Skeletal muscle satellite cell (primary cell): Measurements from ENCODE around the gene SIL1.
"Not testable (repeated sequence)": the region's sequence is repeated elsewhere in the genome, so short reads cannot be mapped to it uniquely, and the experiment has no call there.

Source experiments
- H3K27me3 ChIP-seq: 2 replicates; pipeline ENCODE4 v1.7.0; 2013; ENCODE audit warnings: low read length; ENCODE audit not compliant: control insufficient read depth, insufficient read depth
- H3K36me3 ChIP-seq: 2 replicates; pipeline ENCODE4 v1.7.0; 2013; ENCODE audit warnings: mild to moderate bottlenecking, control low read depth, low read length; ENCODE audit not compliant: insufficient read depth
- H3K4me1 ChIP-seq: 2 replicates; pipeline ENCODE4 v1.7.0; 2013; ENCODE audit warnings: low read length; ENCODE audit not compliant: control insufficient read depth, insufficient read depth
- H3K4me2 ChIP-seq: 2 replicates; pipeline ENCODE4 v1.7.0; 2013; ENCODE audit warnings: mild to moderate bottlenecking, low read length
- H3K4me3 ChIP-seq: 2 replicates; pipeline ENCODE4 v1.7.0; 2013; ENCODE audit warnings: low read length
- H3K9ac ChIP-seq: 2 replicates; pipeline ENCODE4 v1.7.0; 2013; ENCODE audit warnings: mild to moderate bottlenecking, low read depth, low read length, moderate library complexity
- H3K9me3 ChIP-seq: replicated peaks from 2 replicates; pipeline ENCODE4 v1.7.0; 2013; ENCODE audit warnings: mild to moderate bottlenecking, control low read depth, low read length

SIL1 gene

DNA sequence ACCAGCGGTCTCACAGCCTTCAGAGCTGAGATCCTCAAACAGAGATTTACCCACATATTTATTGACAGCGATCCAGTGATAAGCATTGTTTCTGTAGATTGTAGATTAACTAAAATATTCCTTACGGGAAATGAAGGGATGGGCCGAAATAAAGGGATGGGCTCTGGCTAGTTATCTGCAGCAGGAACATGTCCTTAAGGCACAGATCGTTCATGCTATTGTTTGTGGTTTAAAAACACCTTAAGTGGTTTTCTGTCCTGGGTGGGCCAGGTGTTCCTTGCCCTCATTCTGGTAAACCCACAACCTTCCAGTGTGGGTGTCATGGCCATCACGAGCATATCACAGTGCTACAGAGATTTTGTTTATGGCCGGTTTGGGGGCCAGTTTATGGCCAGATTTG, 19.9 kb upstream of the SIL1 start:
- H3K4me3 ChIP-seq, H3K36me3 ChIP-seq, H3K4me1 ChIP-seq, H3K4me2 ChIP-seq, H3K9ac ChIP-seq, H3K9me3 ChIP-seq: not testable (repeated sequence)
- H3K27me3 ChIP-seq, result peaks cover 17% of the 10 kb centered on the region

DNA sequence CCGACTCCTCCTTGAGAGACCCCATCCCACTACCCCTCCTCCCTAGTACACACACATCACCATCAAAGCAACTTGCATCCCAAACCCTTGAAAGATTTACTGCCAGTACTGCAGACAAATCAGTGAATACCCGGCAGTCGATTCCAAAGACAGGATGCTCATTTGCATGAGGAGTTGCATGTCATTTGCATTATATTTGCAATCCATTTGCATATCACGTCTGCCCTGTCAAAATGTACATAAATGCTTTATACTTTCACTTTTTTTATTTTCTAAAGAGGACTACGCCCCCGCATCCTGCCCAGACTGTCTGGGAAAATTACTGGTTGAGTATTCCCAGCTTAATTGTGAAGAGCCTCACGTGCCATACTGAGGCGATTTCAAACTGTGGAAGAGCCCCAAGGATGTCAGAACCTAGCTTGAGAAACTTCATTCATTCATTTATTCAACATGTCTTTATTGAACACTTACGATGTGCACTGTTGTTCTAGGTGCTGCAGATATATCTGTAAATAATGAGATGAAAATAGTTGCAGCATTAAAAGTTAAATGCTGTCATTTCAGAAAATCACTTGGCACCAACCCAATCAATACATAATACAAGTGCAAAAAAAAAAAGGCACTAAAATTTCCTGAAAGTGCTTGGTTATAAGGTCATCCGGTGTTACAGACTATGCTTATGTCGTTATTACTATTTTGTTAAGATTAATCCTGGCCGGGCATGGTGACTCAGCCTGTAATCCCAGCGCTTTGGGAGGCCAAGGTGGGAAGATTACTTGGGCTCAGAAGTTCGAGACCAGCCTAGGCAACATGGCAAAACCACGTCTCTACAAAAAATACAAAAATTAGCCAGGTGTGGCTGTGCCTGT, 17.2 kb upstream of the SIL1 start:
- H3K27me3 ChIP-seq, result peaks cover 10% of the 10 kb centered on the region
- H3K9me3 ChIP-seq, result no peaks in the 10 kb centered on the region
- no peak overlapping the region for H3K9ac ChIP-seq
- H3K36me3 ChIP-seq, result no peaks in the 10 kb centered on the region
- no peak overlapping the region for H3K4me2 ChIP-seq
- no peaks in the 10 kb centered on the region for H3K4me1 ChIP-seq
- no peak overlapping the region for H3K4me3 ChIP-seq

DNA sequence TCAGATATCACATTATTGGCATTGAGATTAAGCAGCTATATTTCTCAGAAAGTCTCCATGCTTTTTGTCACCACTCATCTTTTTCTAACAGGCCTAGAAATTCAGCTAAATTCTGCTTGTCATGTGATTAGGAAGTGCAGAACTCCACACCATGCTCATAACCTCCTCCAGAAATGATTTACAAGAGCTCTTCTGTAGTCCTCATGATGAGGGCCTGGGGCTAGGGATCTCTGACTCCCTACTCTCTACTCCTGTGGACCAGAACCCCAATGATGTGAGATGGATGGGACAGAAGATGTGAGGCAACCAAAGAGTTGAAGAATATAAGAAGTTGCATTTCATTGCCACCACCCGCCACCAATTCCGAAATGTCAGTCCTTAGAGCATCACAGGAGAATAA, 16.5 kb upstream of the SIL1 start:
- Histone ChIP-seq H3K4me3 (no peak overlapping the region), H3K27me3 (peaks cover 12% of the 10 kb centered on the region), H3K4me2 (no peak overlapping the region), H3K36me3 (no peaks in the 10 kb centered on the region), H3K4me1 (no peaks in the 10 kb centered on the region), H3K9me3 (no peaks in the 10 kb centered on the region), H3K9ac (no peak overlapping the region)

DNA sequence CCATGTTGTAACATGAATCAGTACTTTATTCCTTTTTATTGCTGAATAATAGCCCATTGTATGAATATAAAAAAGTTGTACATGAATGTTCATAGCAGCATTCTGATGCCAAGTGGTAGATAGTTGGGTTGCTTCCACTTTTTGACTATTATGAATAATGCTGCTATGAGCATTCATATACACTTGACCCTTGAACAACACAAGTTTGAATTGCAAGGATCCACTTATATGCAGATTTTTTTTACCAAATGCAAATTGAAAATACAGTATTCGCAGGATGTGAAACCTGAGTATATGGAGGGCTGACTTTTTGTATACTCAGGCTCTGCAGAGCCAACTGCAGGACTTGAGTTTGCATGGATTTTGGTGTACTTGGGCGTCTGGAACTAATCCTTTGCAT, 14.7 kb upstream of the SIL1 start:
- Histone ChIP-seq H3K4me2 (no peak overlapping the region), H3K36me3 (no peaks in the 10 kb centered on the region), H3K4me1 (no peaks in the 10 kb centered on the region), H3K27me3 (peaks cover 16% of the 10 kb centered on the region), H3K9me3 (no peaks in the 10 kb centered on the region), H3K9ac (no peak overlapping the region), H3K4me3 (no peak overlapping the region)

DNA sequence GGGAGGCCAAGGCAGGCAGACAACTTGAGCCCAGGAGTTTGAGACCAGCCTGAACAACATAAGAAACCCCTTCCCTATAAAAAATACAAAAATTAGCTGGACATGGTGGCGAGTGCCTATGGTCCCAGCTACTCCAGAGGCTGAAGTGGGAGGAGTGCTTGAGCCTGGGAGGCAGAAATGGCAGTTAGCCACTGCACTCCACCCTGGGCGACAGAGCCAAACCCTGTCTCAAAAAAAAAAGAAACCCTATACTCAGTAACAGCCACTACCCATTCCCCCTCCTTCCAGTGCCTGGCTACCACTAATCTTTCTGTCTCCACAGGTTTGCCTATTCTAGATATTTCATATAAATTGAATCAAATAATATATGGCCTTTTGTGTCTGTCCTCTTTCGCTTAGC, 14.3 kb upstream of the SIL1 start:
- Histone ChIP-seq H3K4me2 (no peak overlapping the region), H3K9ac (no peak overlapping the region), H3K27me3 (peaks cover 16% of the 10 kb centered on the region)

DNA sequence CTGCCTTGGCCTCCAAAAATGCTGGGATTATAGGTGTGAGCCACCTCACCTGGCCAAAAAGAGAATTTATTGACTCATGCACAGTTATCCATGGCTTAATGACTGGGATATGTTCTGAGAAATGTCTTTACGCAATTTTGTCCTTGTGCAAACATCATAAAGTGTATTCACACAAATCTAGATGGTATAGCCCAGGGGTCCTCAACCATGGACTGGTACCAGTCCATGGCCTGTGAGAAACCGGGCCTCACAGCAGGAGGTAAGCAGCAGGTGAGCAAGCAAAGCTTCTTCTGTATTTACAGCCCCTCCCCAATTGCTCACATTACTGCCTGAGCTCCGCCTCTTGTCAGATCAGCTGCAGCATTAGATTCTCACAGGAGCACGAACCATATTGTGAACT, 12.4 kb upstream of the SIL1 start:
- peaks cover 16% of the 10 kb centered on the region for H3K27me3 ChIP-seq
- H3K9me3 ChIP-seq, result no peaks in the 10 kb centered on the region
- H3K36me3 ChIP-seq, result no peaks in the 10 kb centered on the region
- H3K9ac ChIP-seq, result no peak overlapping the region
- H3K4me3 ChIP-seq, result no peak overlapping the region
- H3K4me2 ChIP-seq, result no peak overlapping the region
- no peaks in the 10 kb centered on the region for H3K4me1 ChIP-seq

More for the DNA sequence above, 14.3 kb upstream of the SIL1 start:
- Histone ChIP-seq H3K9me3 (no peaks in the 10 kb centered on the region), H3K4me1 (no peaks in the 10 kb centered on the region), H3K4me3 (no peak overlapping the region), H3K36me3 (no peaks in the 10 kb centered on the region)

DNA sequence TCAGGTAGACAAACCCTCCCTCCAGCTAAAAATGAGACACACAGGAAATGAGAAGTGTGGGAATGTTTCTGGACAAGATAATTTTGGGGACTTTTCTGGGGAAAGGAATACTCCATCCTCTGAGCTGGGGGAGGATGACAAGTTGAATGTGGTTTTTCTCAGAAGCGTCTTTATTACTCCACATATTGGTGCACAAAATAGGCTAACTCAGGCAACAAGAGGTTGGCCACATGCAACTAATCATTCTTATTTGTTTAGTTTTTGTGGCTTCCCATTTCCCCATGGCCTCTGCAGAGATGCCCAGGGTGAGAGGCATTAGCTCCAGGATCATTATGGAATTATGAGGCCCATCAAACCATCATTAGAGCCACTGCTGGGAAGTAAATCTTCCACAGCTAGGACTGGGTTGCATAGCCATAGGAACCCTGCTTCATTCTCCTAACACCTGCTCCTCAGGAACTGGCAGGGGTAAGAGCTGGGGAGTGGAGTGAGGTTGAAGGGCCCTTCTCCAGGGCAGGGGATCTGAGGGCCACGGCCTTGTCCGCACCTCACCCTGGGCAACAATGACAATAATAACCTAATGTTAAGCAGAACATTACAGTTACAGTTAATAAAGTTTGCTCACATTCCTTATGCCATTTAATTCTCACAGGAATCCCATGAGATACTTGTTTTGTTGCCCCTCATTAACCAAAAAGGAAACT, 9.3 kb upstream of the SIL1 start:
- H3K4me1 ChIP-seq, result no peaks in the 10 kb centered on the region
- H3K9ac ChIP-seq, result no peak overlapping the region
- no peaks in the 10 kb centered on the region for H3K36me3 ChIP-seq
- no peak overlapping the region for H3K4me3 ChIP-seq
- no peak overlapping the region for H3K4me2 ChIP-seq
- H3K27me3 ChIP-seq, result peaks cover 9% of the 10 kb centered on the region
- H3K9me3 ChIP-seq, result no peaks in the 10 kb centered on the region

DNA sequence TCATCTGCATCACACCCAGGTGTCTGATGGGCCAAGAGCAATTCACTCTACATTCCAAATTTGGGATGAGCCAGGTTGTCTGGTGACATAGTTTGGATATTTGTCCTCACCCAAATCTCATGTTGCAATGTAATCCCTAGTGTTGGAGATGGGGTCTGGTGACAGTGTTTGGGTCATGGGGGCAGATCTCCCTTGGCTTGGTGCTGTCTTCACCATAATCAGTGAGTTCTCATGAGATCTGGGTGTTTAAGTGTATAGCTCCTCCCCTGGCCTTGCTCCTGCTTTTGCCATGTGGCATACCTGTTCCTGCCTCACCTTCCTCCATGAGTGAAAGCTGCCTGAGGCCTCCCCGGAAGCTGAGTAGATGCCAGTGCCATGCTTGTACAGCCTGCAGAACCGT, 7.4 kb upstream of the SIL1 start:
- H3K4me3 ChIP-seq, result no peak overlapping the region
- no peak overlapping the region for H3K4me2 ChIP-seq
- H3K27me3 ChIP-seq, result peaks cover 9% of the 10 kb centered on the region
- H3K36me3 ChIP-seq, result no peaks in the 10 kb centered on the region
- no peaks in the 10 kb centered on the region for H3K9me3 ChIP-seq
- H3K9ac ChIP-seq, result no peak overlapping the region
- H3K4me1 ChIP-seq, result no peaks in the 10 kb centered on the region

DNA sequence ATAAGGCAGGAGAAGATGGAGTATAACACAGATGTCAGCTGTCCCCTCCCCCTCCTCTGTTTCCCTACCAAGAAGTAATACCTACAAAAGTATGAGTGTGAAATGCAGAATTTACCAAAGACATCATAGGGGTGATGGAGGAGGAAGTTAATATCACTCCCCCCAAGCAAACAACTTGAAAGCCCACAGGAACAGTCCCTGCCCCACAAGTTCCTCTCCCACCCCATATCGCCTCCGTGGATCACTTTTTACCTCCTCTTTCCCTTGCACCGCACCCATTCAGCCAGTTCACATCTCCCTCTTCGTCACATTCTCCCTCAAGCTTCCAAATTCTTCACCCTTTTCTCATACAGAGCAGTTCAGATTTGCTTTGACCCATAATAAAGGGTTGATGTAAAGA, 7.0 kb upstream of the SIL1 start:
- Histone ChIP-seq H3K9ac (no peak overlapping the region), H3K9me3 (no peaks in the 10 kb centered on the region), H3K4me3 (no peak overlapping the region), H3K27me3 (peaks cover 9% of the 10 kb centered on the region), H3K36me3 (no peaks in the 10 kb centered on the region), H3K4me1 (no peaks in the 10 kb centered on the region), H3K4me2 (no peak overlapping the region)

DNA sequence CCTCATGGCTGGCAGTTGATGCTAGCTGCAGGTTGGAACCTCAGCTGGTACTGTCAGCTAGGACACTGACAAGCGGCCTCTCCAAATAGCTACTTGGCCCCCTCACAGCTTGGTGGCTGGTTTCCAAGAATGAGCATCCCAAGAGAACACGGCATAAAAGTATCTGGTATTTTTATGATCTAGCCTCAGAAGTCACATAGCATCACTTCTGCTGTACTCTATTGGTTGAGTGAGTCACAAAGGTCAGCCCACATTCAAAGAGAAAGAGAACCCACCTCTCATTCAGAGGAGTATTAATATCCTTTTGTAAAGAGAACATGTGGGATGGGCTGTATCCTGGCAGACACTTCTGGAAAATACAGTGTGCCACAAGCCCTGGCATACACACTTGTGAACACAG, 6.0 kb upstream of the SIL1 start:
- Histone ChIP-seq H3K27me3 (peaks cover 3% of the 10 kb centered on the region), H3K36me3 (no peaks in the 10 kb centered on the region), H3K9ac (no peak overlapping the region), H3K4me1 (no peaks in the 10 kb centered on the region), H3K4me3 (no peak overlapping the region), H3K4me2 (no peak overlapping the region), H3K9me3 (no peaks in the 10 kb centered on the region)

DNA sequence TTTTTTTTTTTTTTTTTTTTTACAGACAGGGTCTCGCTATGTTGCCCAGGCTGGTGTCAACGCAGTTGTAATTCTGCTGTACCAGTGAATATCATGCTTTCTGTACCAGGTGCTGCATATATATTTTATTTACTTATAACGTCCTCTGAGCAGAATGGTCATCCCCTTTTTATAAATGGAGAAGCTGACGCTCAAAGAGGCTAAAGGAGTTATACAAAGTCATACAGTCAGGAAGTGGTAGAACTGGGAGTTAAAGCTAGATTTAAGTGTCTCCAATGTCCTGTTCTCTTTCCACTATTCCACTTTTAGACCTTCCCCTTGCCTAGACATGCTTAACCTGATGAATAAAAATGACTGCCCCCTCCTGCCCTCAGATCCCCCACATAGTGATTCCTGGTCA, 1.2 kb upstream of the SIL1 start:
- H3K36me3 ChIP-seq, result no peaks in the 10 kb centered on the region
- H3K4me2 ChIP-seq, result no peak overlapping the region
- H3K9me3 ChIP-seq, result no peaks in the 10 kb centered on the region
- H3K9ac ChIP-seq, result no peak overlapping the region
- H3K4me1 ChIP-seq, result peaks cover 4% of the 10 kb centered on the region
- H3K4me3 ChIP-seq, result no peak overlapping the region
- no peaks in the 10 kb centered on the region for H3K27me3 ChIP-seq
